Activated T-cell treated with anti-CD3 and anti-CD28 coated beads, Interleukin-2, amount 50 U/mL, for 24 hours (primary cell): Measurements from ENCODE around the gene ZNF423.
A peak's percentile ranks its signal among the peaks of the same experiment; 100 is the strongest.
"Not testable (repeated sequence)": the region's sequence is repeated elsewhere in the genome, so short reads cannot be mapped to it uniquely, and the experiment has no call there.

Experiments used
- DNase-seq: peaks from one replicate; pipeline ENCODE4 v3.0.0-alpha.2; 2020
- H3K27ac Mint-ChIP-seq: 2 replicates; pipeline ENCODE4 v1.8.0; 2020; ENCODE audit warnings: mild to moderate bottlenecking, mixed read lengths
- H3K27me3 Mint-ChIP-seq: 2 replicates; pipeline ENCODE4 v1.8.0; 2020; ENCODE audit warnings: mixed read lengths
- H3K36me3 Mint-ChIP-seq: 2 replicates; pipeline ENCODE4 v1.8.0; 2020; ENCODE audit warnings: low read depth, mixed read lengths
- H3K4me1 Mint-ChIP-seq: 2 replicates; pipeline ENCODE4 v1.8.0; 2020; ENCODE audit warnings: low read depth, mixed read lengths
- H3K4me3 Mint-ChIP-seq: 2 replicates; pipeline ENCODE4 v1.8.0; 2020; ENCODE audit warnings: mild to moderate bottlenecking, moderate library complexity, mixed read lengths
- H3K9me3 Mint-ChIP-seq: 2 replicates; pipeline ENCODE4 v1.8.0; 2020; ENCODE audit warnings: mixed read lengths

The ZNF423 gene

GRCh38 chr16:49881890-49882289, 26.0 kb upstream of the ZNF423 start:
- H3K36me3 Mint-ChIP-seq, result no peaks in the 10 kb centered on the region
- H3K4me1 Mint-ChIP-seq, result no peaks in the 10 kb centered on the region
- H3K27ac Mint-ChIP-seq, result no peak overlapping the region
- no peak overlapping the region for H3K4me3 Mint-ChIP-seq
- peaks cover 44% of the 10 kb centered on the region for H3K27me3 Mint-ChIP-seq
- DNase-seq, result no peak
- no peaks in the 10 kb centered on the region for H3K9me3 Mint-ChIP-seq

GRCh38 chr16:49878540-49878939, 22.6 kb upstream of the ZNF423 start:
- H3K27ac Mint-ChIP-seq, H3K4me3 Mint-ChIP-seq, H3K36me3 Mint-ChIP-seq, DNase-seq, H3K4me1 Mint-ChIP-seq, H3K9me3 Mint-ChIP-seq: not testable (repeated sequence)
- H3K27me3 Mint-ChIP-seq, result peaks cover 62% of the 10 kb centered on the region

- DNase-seq, result peak; percentile 52
- Mint-ChIP-seq H3K36me3 (no peaks in the 10 kb centered on the region), H3K4me1 (no peaks in the 10 kb centered on the region), H3K4me3 (no peak overlapping the region), H3K27ac (no peak overlapping the region), H3K27me3 (peaks cover 66% of the 10 kb centered on the region), H3K9me3 (no peaks in the 10 kb centered on the region)
These were observed 20.8 kb upstream of the ZNF423 start for GRCh38 chr16:49876716-49877129.

- no peak for DNase-seq
- Mint-ChIP-seq H3K4me3 (no peak overlapping the region), H3K36me3 (no peaks in the 10 kb centered on the region), H3K9me3 (no peaks in the 10 kb centered on the region), H3K4me1 (no peaks in the 10 kb centered on the region), H3K27me3 (peaks cover 62% of the 10 kb centered on the region), H3K27ac (no peak overlapping the region)
These were observed 20.1 kb upstream of the ZNF423 start for GRCh38 chr16:49875806-49876715.

GRCh38 chr16:49874613-49875237, 18.8 kb upstream of the ZNF423 start:
- H3K4me1 Mint-ChIP-seq, result no peaks in the 10 kb centered on the region
- no peak for DNase-seq

GRCh38 chr16:49871824-49872223, 15.9 kb upstream of the ZNF423 start:
- H3K36me3 Mint-ChIP-seq, H3K4me1 Mint-ChIP-seq, H3K27ac Mint-ChIP-seq, H3K9me3 Mint-ChIP-seq, H3K4me3 Mint-ChIP-seq, DNase-seq: not testable (repeated sequence)
- peaks cover 35% of the 10 kb centered on the region for H3K27me3 Mint-ChIP-seq

More at GRCh38 chr16:49874613-49875237, 18.8 kb upstream of the ZNF423 start:
- no peak overlapping the region for H3K4me3 Mint-ChIP-seq
- no peaks in the 10 kb centered on the region for H3K9me3 Mint-ChIP-seq
- no peaks in the 10 kb centered on the region for H3K36me3 Mint-ChIP-seq
- no peak overlapping the region for H3K27ac Mint-ChIP-seq
- peaks cover 52% of the 10 kb centered on the region for H3K27me3 Mint-ChIP-seq

- no peaks in the 10 kb centered on the region for H3K4me1 Mint-ChIP-seq
- H3K27me3 Mint-ChIP-seq, result peaks cover 23% of the 10 kb centered on the region
- H3K27ac Mint-ChIP-seq, result no peak overlapping the region
- no peaks in the 10 kb centered on the region for H3K36me3 Mint-ChIP-seq
- no peaks in the 10 kb centered on the region for H3K9me3 Mint-ChIP-seq
- DNase-seq, result no peak
- H3K4me3 Mint-ChIP-seq, result no peak overlapping the region
These were observed 13.8 kb upstream of the ZNF423 start for GRCh38 chr16:49869731-49870130.

- no peak for DNase-seq
- Mint-ChIP-seq H3K36me3 (no peaks in the 10 kb centered on the region), H3K27ac (no peak overlapping the region), H3K4me1 (no peaks in the 10 kb centered on the region), H3K27me3 (peaks cover 12% of the 10 kb centered on the region), H3K4me3 (no peak overlapping the region), H3K9me3 (no peaks in the 10 kb centered on the region)
These were observed 12.1 kb upstream of the ZNF423 start for GRCh38 chr16:49867796-49868668.

GRCh38 chr16:49867234-49867633, 11.3 kb upstream of the ZNF423 start:
- Mint-ChIP-seq H3K27me3 (peaks cover 11% of the 10 kb centered on the region), H3K9me3 (no peaks in the 10 kb centered on the region), H3K4me3 (no peak overlapping the region), H3K27ac (no peak overlapping the region), H3K36me3 (no peaks in the 10 kb centered on the region), H3K4me1 (no peaks in the 10 kb centered on the region)
- no peak for DNase-seq

GRCh38 chr16:49866595-49867071, 10.7 kb upstream of the ZNF423 start:
- H3K9me3 Mint-ChIP-seq, result no peaks in the 10 kb centered on the region
- H3K36me3 Mint-ChIP-seq, result no peaks in the 10 kb centered on the region
- H3K27ac Mint-ChIP-seq, result no peak overlapping the region
- no peaks in the 10 kb centered on the region for H3K4me1 Mint-ChIP-seq
- H3K27me3 Mint-ChIP-seq, result peaks cover 16% of the 10 kb centered on the region
- H3K4me3 Mint-ChIP-seq, result no peak overlapping the region
- no peak for DNase-seq

- H3K36me3 Mint-ChIP-seq, result no peaks in the 10 kb centered on the region
- no peak overlapping the region for H3K27ac Mint-ChIP-seq
- no peaks in the 10 kb centered on the region for H3K9me3 Mint-ChIP-seq
- DNase-seq, result no peak
- no peak overlapping the region for H3K4me3 Mint-ChIP-seq
- H3K27me3 Mint-ChIP-seq, result peaks cover 36% of the 10 kb centered on the region
- H3K4me1 Mint-ChIP-seq, result peaks cover 4% of the 10 kb centered on the region
These were observed 6.8 kb upstream of the ZNF423 start for GRCh38 chr16:49862694-49863093.

GRCh38 chr16:49861299-49861698, 5.4 kb upstream of the ZNF423 start:
- H3K27me3 Mint-ChIP-seq, result peaks cover 36% of the 10 kb centered on the region
- no peaks in the 10 kb centered on the region for H3K9me3 Mint-ChIP-seq
- no peak overlapping the region for H3K4me3 Mint-ChIP-seq
- H3K36me3 Mint-ChIP-seq, result no peaks in the 10 kb centered on the region
- no peak overlapping the region for H3K27ac Mint-ChIP-seq
- H3K4me1 Mint-ChIP-seq, result peaks cover 9% of the 10 kb centered on the region
- DNase-seq, result no peak

GRCh38 chr16:49860593-49860992, 4.7 kb upstream of the ZNF423 start:
- Mint-ChIP-seq H3K27ac (no peak overlapping the region), H3K36me3 (no peaks in the 10 kb centered on the region)

GRCh38 chr16:49859125-49859811, 3.4 kb upstream of the ZNF423 start:
- H3K4me3 Mint-ChIP-seq, result peak overlapping the region; percentile 25
- no peak for DNase-seq

More at GRCh38 chr16:49860593-49860992, 4.7 kb upstream of the ZNF423 start:
- peaks cover 36% of the 10 kb centered on the region for H3K27me3 Mint-ChIP-seq
- no peaks in the 10 kb centered on the region for H3K9me3 Mint-ChIP-seq
- H3K4me1 Mint-ChIP-seq, result peaks cover 9% of the 10 kb centered on the region
- no peak overlapping the region for H3K4me3 Mint-ChIP-seq
- no peak for DNase-seq

More at GRCh38 chr16:49859125-49859811, 3.4 kb upstream of the ZNF423 start:
- Mint-ChIP-seq H3K4me1 (peaks cover 9% of the 10 kb centered on the region), H3K9me3 (no peaks in the 10 kb centered on the region), H3K27ac (no peak overlapping the region), H3K36me3 (no peaks in the 10 kb centered on the region), H3K27me3 (peaks cover 39% of the 10 kb centered on the region)
